ENCODE data around the gene NRIP1.

NRIP1 gene

DNA sequence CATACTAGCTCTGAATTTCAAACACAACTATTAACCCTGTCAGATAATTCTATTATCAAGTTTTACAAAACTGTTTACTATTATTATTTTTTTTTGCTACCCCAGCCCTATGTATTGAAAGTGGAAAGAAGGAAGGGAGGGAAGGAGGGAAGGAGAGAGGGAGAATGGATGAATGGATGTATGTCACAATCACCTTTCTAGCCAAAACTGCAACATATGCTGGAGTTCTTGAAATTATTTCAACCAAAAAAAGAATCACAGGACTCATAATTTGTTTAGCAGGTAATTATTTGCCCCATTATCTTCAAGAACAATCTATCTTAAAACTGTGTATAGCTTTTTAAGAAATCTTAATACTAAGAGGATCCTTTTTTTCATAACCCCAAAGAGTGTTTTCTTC lies 5.4 kb downstream of the NRIP1 start:
- Mint-ChIP-seq H3K4me1 (peaks cover 58% of the 10 kb centered on the region), H3K9me3 (no peaks in the 10 kb centered on the region), H3K4me3 (no peak overlapping the region), H3K36me3 (peaks cover 7% of the 10 kb centered on the region), H3K27ac (peak overlapping the region; percentile 46)
- ATAC-seq (no peak), DNase-seq (ENCODE audit: low spot score in 2 of 2) (no peak)

DNA sequence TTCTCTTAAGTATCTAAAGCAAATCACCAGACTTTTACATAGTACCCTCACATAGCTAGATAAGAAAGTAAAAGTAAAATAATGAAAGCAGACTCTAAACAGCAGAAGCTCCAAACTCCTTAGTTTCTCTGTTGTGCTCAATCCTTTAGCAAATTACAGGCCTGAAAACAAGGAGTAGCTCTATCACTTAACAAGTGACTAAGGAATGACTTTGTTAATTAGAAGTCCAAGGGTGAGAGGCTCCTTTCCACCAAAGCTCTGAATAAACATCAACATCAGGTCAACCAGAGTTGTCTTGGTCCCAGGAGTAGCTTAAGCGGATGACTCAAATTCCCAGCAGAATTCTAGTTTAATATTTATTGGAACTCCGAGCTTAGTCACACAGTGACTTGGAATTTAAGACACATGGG lies 5.9 kb downstream of the NRIP1 start:
- no peak for DNase-seq (ENCODE audit: low spot score in 2 of 2)
- no peaks in the 10 kb centered on the region for H3K9me3 Mint-ChIP-seq
- peaks cover 6% of the 10 kb centered on the region for H3K36me3 Mint-ChIP-seq
- H3K4me1 Mint-ChIP-seq: peaks cover 58% of the 10 kb centered on the region
- peak overlapping the region; percentile 46 for H3K27ac Mint-ChIP-seq
- peak overlapping the region; percentile 48 for H3K4me3 Mint-ChIP-seq
- no peak for ATAC-seq

DNA sequence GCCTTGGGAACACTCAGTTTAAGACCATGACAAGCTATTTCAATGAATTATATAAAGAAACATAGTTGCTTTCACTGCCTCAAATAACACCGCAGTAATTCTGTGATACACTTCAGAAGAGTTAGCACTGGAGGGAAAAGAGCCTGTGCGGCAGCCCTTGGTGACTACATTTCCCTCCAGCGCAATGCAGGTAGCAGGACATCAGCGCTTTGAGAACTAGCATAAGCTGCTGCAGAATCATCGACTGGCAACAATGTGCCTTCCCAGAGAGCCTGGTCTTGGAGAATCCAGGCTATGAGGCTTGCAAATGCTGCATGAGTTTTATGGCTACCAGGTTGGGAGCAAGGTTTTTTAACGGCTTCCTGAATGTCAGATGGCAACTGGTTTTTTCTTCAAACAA lies 7.5 kb downstream of the NRIP1 start:
- DNase-seq (ENCODE audit: low spot score in 2 of 2) (no peak), ATAC-seq (peak; percentile 57)
- peak overlapping the region; percentile 27 for H3K27ac Mint-ChIP-seq
- H3K9me3 Mint-ChIP-seq: no peaks in the 10 kb centered on the region
- no peaks in the 10 kb centered on the region for H3K36me3 Mint-ChIP-seq
- peak overlapping the region; percentile 48 for H3K4me3 Mint-ChIP-seq
- H3K4me1 Mint-ChIP-seq: peaks cover 55% of the 10 kb centered on the region

- no peaks in the 10 kb centered on the region for H3K36me3 Mint-ChIP-seq
- H3K9me3 Mint-ChIP-seq: no peaks in the 10 kb centered on the region
- peak overlapping the region; percentile 5 for H3K4me3 Mint-ChIP-seq
- no peak for DNase-seq (ENCODE audit: low spot score in 2 of 2)
- no peak for ATAC-seq
- H3K4me1 Mint-ChIP-seq: peaks cover 59% of the 10 kb centered on the region
- peak overlapping the region; percentile 9 for H3K27ac Mint-ChIP-seq
Observed at GRCh38 chr21:15054606-15055239, 10.1 kb downstream of the NRIP1 start.

DNA sequence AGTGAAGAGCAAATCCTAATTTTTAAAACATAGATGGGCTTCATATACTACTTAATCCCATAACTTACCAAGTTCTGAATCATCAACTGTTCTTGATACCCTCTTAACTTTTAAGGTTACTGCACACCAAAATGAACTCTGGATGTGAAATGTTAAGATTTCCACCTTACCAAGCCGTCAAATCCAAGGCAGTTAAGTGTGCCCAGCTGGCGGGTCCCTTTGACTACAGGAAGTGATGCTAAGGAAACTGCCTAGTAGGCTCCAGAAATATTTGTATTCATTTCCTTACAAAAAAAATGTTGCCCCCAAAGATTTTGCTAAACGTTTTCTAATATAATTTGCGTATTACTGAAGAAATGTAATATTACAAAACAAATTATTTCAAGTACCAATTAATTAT lies 10.7 kb downstream of the NRIP1 start:
- H3K9me3 Mint-ChIP-seq: no peaks in the 10 kb centered on the region
- H3K4me3 Mint-ChIP-seq: peak overlapping the region; percentile 5
- peaks cover 59% of the 10 kb centered on the region for H3K4me1 Mint-ChIP-seq
- DNase-seq (ENCODE audit: low spot score in 2 of 2) (no peak), ATAC-seq (no peak)
- no peak overlapping the region for H3K27ac Mint-ChIP-seq
- no peaks in the 10 kb centered on the region for H3K36me3 Mint-ChIP-seq

- Mint-ChIP-seq H3K4me3 (no peak overlapping the region), H3K9me3 (no peaks in the 10 kb centered on the region), H3K27ac (no peak overlapping the region), H3K36me3 (no peaks in the 10 kb centered on the region), H3K4me1 (peaks cover 56% of the 10 kb centered on the region)
- DNase-seq (ENCODE audit: low spot score in 2 of 2): no peak
- no peak for ATAC-seq
Observed at GRCh38 chr21:15053500-15053899, 11.3 kb downstream of the NRIP1 start.

GRCh38 chr21:15052459-15052763 lies 12.4 kb downstream of the NRIP1 start:
- H3K4me1 Mint-ChIP-seq: peaks cover 57% of the 10 kb centered on the region
- DNase-seq (ENCODE audit: low spot score in 2 of 2) (no peak), ATAC-seq (no peak)
- H3K4me3 Mint-ChIP-seq: peak overlapping the region; percentile 59
- no peaks in the 10 kb centered on the region for H3K9me3 Mint-ChIP-seq
- H3K36me3 Mint-ChIP-seq: no peaks in the 10 kb centered on the region
- peak overlapping the region; percentile 54 for H3K27ac Mint-ChIP-seq

DNA sequence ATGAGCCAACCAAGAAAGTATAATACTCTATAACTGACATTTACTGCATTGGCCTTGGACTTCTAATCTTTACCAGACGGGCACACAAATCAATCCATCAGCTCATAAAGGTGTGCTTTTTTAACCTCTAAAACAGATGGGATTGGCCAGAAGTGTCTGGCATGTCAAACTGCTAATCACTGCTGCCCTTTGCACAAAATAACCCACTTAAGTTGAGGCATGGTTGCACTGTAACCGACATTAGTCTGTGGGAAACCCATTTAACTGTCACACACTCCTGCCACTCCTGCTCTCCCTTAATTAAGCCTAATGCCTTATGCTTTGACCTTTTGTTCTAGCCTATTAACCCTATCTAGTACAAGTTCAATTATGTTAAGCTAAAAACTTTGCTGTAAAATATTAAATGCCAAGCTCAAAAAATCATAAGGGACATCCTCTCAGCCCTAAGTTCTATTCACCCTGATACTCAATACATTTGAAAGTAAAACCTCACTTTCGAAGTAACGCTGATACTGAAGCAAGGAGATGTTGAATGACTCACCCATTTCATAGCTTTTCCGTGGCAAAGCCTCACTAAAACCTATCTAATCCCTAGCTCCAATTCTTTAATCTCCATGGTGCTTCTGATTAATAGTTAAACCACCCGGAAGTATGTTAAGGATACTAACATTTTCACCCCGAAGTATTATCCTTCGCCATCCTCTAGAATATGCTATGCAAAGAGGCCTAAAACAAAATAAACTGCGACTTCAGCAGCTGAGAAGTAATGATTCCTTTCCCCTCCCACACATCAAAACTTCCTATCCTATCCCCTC lies 12.9 kb downstream of the NRIP1 start:
- H3K36me3 Mint-ChIP-seq: no peaks in the 10 kb centered on the region
- H3K4me3 Mint-ChIP-seq: peak overlapping the region; percentile 59
- H3K27ac Mint-ChIP-seq: peak overlapping the region; percentile 54
- H3K9me3 Mint-ChIP-seq: no peaks in the 10 kb centered on the region
- DNase-seq (ENCODE audit: low spot score in 2 of 2): no peak
- peak; percentile 91 for ATAC-seq
- H3K4me1 Mint-ChIP-seq: peaks cover 53% of the 10 kb centered on the region

GRCh38 chr21:15050568-15051377 lies 14.0 kb downstream of the NRIP1 start:
- Mint-ChIP-seq H3K4me1 (peaks cover 52% of the 10 kb centered on the region), H3K36me3 (no peaks in the 10 kb centered on the region), H3K9me3 (no peaks in the 10 kb centered on the region), H3K27ac (no peak overlapping the region), H3K4me3 (peak overlapping the region; percentile 59)
- DNase-seq (ENCODE audit: low spot score in 2 of 2): no peak
- no peak for ATAC-seq

DNA sequence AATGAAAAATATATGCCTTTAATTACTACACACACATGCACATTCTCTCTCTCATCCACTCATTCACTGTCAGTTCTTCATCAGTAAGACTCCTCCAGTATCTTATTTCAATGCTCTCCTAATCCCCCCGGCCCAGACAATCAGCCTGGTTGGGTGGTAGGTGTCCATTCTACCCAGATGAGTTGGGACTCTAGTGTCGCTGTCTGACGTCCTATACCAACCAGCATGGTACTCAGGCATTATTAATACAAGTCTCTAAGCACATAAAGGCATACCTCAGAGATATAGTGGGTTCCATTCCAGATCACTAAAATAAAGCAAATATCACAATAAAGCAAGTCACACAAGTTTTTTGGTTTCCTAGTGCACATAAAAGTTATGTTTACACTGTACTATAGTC lies 19.8 kb downstream of the NRIP1 start:
- Mint-ChIP-seq H3K27ac (no peak overlapping the region), H3K4me3 (no peak overlapping the region), H3K4me1 (peaks cover 27% of the 10 kb centered on the region), H3K36me3 (no peaks in the 10 kb centered on the region), H3K9me3 (no peaks in the 10 kb centered on the region)
- DNase-seq (ENCODE audit: low spot score in 2 of 2) (no peak), ATAC-seq (no peak)

DNA sequence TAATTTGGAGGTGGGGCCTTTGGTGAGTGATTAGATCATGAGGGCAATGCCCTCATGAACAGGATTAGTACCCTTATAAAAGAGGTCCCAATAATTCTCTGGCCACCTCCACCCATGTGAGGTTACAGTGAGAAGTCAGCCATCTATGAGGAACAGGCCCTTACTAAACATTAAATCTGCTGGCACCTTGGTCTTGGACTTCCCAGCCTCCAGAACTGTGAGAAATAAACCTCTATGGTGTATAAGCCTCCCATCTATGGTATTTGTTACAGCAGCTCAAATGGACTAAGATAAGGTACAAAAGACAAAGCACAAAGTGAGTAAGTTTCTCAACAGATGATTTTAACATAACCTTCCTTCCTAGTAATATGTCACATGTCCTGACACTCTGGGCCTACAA lies 22.3 kb downstream of the NRIP1 start:
- DNase-seq (ENCODE audit: low spot score in 2 of 2) (no peak), ATAC-seq (peak; percentile 8)
- H3K4me1 Mint-ChIP-seq: peaks cover 19% of the 10 kb centered on the region
- H3K36me3 Mint-ChIP-seq: no peaks in the 10 kb centered on the region
- H3K9me3 Mint-ChIP-seq: no peaks in the 10 kb centered on the region
- no peak overlapping the region for H3K4me3 Mint-ChIP-seq
- H3K27ac Mint-ChIP-seq: no peak overlapping the region

- Mint-ChIP-seq H3K9me3 (no peaks in the 10 kb centered on the region), H3K27ac (no peak overlapping the region), H3K4me3 (no peak overlapping the region), H3K36me3 (no peaks in the 10 kb centered on the region), H3K4me1 (peaks cover 13% of the 10 kb centered on the region)
- DNase-seq (ENCODE audit: low spot score in 2 of 2) (no peak), ATAC-seq (peak; percentile 63)
Observed at GRCh38 chr21:15039607-15040299, 25.0 kb downstream of the NRIP1 start.

DNA sequence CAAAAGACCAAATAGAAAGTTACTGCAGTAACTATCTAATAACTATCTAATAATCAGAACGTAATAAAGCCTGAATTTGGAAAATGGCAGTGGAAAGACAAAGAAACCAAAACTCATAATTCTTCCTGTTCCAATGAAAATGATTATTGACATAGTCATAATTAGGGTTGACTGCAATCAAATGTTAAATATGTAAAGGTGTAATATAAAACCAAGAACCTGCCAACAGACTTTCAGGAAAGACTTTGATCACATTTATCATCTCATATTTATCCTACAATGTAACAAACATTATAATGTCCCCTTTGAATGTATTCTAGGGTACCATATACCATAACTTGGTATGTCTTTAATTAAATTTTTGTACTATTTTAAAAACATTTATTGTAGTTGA lies 26.9 kb downstream of the NRIP1 start:
- Mint-ChIP-seq H3K4me3 (no peak overlapping the region), H3K36me3 (no peaks in the 10 kb centered on the region), H3K9me3 (no peaks in the 10 kb centered on the region), H3K4me1 (peaks cover 12% of the 10 kb centered on the region), H3K27ac (no peak overlapping the region)
- no peak for ATAC-seq
- DNase-seq (ENCODE audit: low spot score in 2 of 2): no peak

GRCh38 chr21:15037095-15037899 lies 27.5 kb downstream of the NRIP1 start:
- H3K36me3 Mint-ChIP-seq: no peaks in the 10 kb centered on the region
- H3K9me3 Mint-ChIP-seq: no peaks in the 10 kb centered on the region
- DNase-seq (ENCODE audit: low spot score in 2 of 2) (no peak), ATAC-seq (no peak)
- no peak overlapping the region for H3K27ac Mint-ChIP-seq
- H3K4me1 Mint-ChIP-seq: peaks cover 12% of the 10 kb centered on the region
- H3K4me3 Mint-ChIP-seq: no peak overlapping the region
